Measurements from ENCODE around the gene KCNQ1.

Gene KCNQ1

DNA sequence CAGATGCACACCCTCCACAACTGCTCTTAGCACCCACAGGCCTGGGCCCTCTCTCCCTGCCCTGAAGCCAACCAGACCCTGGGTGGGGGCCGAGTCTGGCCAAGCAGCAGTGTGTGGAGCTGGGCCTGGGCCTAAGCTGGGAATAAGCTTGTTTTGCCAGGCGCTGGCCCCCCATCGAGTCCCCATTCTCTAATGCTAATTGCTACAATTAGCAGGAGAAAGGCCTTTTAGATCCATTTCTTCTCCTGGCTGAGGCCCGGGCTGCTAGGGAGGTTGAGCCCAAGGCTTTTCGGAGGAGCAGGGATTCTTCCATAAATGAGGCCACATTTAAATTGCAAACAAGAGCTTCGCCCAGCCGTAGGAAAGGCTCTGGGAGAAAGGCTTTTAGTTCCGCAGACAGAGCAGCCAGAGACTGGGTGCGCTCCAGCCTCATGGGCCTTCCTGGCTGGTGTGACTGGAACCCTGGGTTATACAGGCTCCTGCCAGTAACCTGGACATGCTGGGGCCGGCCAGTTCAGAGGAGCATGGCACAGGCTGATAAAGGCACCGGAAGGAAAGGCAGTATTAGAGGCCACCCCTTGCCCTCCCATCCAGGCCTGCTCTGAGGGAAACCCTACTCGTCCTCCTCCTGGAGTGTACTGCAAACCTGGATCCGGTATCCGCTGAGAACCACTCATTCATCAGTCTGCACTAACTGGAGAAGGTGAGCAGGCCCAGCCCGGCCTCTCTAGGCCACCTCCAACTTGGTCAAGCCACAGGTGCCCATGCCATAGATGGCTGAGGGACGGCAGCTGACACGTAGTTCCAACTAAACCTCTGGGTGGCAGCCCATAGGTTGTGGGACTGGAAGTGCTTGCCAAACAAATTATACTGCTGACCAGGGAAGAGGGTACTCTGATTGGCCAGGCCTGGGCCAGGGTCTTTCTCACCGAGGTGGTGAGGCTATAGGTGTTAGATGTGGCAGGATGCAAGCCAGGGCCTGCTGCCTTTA, 248.8 kb downstream of the KCNQ1 start:
- DNase-seq, result no peak

DNA sequence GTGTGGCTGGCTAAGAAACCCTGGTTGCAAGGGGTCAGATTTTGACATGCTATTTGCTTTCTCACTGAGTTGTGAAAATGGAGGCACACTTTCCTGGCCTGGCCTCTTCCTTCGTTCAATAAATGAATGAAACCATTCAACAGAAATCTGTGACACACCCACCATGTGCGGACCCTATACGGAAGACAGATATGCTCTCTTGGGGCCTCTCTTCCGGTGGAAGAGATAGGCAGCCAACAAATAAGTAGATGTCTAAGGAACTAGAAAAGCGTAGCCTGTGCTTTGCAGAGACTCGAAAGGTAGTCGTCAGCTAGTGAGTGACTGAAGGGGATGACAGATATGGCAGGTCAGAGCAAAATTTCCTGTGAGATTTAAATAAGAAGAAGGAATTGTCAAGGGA, 249.7 kb downstream of the KCNQ1 start:
- DNase-seq, result no peak

DNA sequence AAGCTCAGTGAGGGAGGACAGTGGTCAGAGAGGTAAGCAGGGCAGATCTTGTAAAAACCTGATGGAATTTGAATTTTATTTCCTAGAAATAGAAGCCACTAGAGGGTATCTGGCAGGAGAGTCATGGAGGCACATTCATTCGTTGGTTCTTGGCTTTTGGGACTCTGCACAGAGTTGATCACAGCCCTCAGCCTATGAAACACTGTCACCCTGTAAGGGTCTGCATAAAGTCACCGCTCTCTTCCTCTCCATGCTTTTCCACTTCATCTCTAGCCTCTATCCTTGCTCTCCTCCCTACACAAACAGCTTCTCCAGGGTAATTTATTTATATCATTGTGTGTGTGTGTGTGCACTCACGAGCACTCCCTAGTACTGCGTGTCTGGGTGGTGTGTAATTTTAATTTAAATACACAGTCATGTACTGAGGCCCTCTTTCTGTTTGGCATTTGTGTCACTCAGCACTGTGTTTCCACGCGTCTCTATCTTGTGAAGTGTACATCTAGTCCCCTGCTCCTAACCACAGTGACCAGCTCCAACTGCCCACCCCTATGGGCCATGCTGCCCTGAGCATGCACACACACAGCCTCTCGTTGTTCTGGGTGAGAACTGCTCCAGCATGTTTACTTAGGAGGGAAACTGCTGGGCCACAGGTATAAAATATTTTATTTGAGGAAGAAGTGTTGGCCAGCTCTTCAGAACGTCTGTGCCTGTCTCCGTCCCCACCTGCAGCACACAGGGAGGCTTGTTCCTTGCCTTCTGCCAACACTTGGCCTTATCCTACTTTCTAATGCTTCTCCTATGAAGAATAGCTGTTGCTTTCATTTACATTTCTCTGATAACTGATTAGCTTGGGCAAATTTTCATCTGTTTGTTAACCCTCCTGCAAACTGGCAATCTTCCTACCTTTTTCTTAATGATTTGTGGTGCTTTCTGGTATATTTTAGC, 250.5 kb downstream of the KCNQ1 start:
- no peak for DNase-seq

DNA sequence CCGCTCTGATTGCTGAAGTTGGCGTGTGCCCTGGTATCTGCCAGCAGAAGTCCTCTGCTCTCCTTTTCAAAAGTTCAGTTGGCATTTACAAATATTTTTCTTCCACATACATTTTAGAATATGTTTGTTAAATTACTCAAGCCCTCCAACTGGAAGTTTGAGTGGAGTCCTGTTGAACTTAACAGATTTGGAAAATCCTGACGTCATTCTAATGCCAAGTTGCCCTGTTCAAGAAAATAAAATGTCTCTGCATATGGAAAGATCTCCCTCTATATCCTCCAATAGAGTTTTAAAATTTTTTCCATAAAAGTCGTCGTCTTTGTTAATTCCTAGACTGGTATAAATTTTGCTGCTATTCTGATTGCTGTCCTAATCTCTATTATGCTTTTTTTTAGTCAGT, 251.6 kb downstream of the KCNQ1 start:
- no peak for DNase-seq

DNA sequence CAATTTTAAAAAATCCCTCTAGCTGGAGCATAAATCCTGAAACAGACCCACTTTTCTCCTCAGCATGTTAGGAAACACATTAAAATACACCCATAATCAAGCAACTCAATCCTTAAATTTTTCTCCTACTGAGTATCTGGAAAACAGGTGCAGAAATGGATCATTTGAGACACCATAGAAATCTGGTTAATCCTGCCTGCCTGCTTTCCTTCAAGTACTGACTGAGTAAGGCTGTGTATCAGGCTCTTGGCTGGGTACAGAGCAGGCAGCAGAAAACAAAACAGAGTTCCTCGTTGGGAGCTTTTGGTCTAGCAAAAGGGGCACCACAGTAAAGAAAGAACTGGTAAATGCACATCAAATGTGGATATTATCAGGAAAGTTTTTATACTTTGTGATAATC, 253.1 kb downstream of the KCNQ1 start:
- DNase-seq, result no peak

DNA sequence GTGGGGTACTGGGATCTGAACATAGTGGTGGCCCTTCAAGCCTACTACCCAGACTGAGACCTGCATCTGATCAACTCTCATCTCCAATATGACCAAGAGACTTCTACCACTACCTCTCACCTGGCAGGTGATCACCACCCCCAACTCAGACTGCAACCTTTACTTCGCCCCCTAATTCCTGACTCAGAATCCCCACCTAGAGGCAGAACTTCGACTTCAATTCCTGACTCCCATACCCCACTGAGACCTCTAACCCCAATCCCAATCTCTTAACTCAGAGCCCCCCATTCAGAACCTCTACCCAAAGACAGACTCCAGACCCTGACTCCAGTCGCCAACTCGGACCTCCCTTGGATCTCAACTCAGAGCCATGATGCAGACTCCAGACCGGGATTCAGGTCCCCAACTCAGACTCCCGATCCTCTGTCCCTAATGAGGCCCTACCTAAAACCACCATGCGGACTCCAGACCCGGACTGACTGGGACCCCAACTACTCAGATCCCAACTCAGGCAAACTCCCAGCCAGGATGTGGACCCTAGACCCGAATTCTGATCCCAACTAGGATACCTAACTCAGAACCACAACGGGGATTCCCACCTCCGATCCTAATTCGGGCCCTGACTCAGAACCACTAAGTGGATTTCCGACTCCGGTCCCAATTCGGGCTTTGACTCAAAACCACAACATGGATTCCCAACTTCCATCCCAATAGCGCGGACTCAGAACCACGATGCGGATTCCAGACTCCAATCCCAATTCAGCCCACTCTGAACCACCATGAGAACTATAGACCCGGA, 253.8 kb downstream of the KCNQ1 start:
- no peak for DNase-seq

DNA sequence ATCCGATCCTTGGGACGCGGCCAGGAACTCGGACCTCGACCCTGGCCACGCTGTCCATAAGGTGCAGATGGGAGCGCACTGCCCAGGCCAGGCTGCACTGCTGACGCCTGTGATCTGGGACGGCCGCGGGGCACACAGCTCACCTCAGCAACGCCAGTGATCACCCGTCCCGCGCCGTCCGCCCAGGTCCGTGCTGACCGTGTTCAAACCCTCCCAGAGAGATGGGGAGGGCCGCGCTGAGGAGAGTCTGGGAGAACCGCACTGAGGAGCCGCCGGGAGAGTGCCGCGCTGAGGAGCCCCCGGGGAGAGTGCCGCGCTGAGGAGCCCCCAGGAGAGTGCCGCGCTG, 254.3 kb downstream of the KCNQ1 start:
- no peak for DNase-seq

DNA sequence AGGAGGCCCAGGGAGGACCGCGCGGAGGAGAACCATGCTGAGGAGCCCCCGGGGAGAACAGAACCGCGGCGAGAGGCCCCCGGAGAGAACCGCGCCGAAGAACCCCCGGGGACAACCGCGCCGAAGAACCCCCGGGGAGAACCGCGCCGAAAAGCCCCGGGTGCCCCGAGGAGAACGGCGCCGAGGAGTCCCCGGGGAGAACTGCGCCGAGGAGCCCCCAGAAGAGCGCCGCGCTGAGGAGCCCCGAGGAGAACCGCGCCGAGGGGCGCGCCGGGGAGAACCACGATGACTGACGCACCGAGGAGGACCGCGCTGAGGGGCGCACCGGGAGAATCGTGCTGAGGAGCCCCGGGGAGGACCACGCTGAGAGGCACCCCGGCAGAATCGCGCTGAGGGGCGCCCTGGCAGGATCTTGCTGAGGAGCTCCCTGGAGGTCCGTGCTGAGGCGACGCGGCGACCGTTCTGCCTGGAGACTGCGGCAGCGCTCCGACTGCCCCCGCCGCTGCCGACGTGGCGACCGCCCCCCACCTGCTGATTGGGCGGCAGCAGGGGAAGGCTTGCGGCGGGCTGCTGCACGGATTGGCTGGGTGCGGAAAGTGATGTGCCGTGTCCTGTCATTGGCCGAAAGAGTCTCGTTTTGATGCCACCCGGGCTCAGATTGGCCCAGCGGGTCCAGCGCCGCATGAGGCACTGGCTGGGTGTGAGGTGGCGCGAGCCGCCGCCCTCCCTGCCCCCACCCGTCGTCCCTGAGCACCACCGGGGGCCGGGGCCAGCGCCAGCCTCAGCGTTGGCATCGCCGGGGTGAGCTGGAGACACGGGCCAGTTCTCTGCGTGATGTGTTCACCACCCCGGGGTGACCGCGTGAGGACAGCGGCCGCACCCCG, 255.0 kb downstream of the KCNQ1 start, which contains the start of gene KCNQ1OT1:
Gene KCNQ1OT1, minus strand, starts transcription at position 464 of the 884 bp plus-strand sequence.
- DNase-seq, result peak; percentile 76

DNA sequence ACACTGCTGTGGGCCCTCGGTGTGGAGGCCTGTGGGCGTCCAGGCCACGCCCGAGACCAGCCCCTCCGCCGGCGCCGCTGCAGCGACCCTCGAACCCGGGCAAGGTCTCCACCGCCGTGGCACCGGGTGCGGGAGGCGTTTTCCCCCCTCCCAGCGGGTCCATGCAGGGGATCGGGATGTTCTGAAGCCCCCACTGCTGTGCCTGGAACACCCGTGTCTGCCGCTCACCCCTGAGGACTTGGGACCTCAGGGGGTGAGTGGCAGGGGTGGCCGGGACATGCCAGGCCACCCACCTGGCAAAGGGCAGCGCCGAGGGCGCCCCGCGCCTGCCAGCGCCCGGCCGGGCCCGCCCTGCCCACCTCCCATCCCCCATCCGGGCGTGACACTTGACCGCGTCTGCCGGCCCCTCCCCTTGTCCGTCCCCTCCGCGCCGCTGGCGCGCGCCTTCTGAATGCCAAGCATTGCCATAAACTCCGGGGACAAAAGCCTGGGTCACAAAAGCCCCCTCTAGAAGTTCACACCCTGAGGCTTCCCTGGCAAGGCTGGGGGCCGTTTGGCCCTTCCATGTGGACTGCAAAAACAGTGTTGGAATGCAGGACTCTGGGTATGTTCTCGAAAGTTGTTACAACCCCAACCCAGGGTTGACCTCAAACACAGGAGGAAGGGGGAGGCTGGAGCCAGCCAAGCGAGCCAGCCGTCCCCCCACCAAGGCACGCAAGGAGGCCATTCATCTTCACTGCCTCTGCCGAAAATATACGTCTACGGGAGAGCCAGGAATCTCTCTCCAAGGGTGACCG, 255.8 kb downstream of the KCNQ1 start:
- no peak for DNase-seq

DNA sequence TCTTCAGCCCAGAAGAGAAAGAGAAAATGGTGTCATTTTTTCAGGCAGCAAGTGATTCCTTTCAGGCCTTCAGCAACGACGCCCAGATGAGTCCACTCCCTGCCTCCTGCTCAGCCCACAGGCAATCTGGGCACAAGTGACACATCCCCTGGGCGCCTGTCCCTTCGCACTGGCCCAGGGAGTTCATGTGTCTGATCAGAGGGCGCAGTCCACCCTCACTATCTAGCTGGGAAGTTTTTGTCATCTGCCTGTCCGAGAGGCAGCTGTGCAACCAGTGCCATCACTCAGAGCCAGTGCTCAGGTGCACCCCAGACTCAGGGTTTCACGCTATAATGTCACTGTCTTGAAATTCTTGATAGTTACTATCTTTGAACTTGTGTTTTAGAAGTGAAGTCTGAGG, 256.4 kb downstream of the KCNQ1 start:
- DNase-seq, result no peak

DNA sequence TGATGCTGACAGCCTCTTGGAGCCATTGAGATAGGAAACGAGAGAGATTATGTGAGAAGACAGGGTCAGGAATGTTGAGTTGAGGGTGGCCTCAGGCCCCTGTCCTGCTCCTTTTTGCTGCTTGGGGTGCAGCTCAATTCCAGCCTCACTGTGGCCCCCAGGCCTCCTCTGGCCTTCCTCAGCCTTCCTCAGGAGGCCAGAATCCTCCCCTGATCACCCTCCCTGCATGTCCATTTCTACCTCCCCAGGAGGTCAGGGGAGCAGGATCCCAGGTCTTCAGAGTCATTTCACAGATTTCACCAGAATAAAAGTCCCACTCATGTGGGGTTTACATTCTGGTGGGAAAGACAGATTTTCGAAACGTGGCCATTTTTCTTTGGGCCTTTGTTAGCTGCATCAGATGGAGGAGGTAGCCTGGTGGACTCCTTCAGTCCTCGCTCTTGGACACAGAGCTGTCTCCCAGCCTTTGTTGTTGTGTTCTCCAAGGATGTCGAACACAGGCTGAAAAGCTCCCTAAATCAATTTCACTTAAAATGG, 257.2 kb downstream of the KCNQ1 start:
- DNase-seq, result no peak

DNA sequence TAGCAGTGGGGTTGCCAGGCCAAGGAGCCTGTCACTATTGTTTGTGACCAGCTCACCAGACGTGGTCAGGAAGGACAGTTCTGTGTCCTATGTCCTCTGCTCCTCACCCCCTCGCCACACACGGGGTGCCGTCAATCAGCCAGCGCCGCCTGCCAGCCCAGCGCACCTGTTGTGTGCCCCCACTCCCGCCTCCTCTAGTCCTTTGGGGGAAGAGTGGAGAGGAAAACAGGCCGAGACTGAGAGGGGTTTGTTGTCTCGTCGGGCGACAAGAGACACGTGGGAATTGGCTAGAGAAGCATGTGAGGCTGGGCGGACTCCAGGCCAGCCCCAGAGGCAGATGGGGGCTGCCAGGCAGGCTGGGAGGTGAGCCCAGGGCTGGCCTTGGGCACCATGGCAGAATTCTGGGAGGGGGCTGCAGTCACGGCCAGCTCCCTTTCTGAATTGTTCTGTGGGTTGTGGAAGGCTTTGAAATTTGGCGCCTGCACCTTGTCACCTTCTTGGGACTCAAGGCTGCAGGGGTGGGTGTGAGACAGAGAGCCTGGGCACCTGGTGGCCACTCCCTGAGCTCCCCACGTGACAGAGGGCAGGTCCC, 258.1 kb downstream of the KCNQ1 start:
- no peak for DNase-seq

DNA sequence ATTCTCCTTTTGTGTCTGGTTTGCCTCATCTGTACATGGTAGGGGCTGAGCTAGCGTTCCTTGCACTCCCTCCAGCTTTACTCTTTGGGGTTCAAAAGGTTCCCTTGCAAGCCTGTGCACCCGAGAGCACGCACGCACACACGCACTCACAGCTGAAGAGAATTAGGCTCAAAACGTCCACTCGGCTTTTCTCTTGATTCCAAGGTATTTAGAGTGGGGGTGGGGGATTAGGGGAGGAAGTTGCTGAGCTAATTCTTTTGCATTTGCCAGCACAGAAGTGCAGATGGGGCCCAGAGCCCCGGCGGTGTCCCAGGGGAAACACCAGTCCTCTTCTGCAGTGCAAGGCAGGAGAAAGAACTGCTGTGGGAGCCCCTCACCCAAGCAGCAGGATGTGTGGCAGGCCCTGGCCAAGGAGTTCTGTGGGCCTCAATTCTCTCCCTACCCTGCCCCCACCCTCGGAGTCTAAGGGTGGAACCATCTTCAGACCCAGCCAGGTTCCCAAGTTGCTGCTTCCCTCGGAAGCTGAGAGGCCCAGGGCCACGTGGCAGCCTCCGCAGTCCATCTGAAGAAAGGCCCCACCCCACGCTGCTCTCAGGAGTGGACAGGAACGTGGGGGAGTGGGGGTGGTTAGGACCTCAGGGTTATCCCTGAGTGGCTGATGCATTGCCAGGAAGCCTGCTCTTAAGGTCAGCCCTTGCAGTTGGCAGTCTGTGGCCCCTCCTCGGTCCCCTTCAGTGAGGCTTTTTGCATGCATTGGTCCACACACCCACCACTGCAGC, 258.7 kb downstream of the KCNQ1 start:
- no peak for DNase-seq

DNA sequence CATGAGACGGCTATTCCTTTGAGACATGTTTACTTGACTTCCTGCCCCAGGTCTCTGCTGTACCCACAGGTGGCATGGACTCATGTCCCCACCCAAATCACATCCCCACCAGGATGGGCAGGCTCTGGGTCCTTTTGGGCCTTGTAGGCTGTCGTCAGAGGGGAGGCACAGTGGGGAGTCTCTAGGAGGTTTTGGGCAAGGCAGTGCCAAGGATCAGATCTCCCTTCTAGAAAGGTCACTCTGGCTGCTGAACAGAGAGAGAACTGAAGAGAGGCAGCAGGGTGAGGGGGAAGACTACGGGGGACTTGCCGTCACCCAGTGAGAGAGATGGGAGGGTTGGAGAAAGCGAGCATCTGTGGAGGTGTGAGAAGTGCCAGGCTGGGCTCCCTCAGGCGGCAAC, 259.5 kb downstream of the KCNQ1 start:
- no peak for DNase-seq

DNA sequence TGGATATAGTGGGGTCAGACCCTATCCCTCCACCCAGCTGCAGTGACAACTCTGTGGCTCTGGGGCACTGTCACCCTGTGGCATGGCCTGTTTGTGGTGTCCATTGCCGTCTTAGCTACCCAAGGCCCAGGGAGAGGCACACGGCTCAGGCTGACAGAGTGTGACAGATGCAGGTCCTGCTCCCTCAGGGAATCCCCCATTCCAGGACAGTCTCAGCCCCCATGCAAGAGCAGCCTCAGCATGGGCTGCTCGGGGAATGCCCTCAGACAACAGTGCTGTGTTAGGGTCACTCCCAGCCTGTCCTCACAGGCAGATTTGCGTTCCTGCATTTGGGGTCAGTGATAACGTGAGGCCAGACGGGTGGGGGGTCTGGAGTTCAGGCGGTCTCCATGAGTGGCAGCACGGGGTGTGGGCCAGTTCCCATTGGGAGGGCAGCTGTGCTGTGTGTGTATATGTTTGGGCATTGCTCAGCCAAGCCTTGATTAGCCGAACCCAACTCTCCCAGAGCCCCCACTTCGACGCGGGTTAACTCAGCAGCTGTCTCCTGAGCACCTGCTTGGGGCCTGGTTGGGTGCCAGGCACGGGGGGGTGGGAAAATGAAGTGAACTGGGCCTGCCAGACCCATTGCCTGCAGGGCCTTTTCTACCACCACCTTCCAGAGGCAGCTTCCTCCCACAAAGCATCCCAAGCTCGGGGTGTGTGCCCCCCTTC, 260.2 kb downstream of the KCNQ1 start:
- DNase-seq, result no peak

DNA sequence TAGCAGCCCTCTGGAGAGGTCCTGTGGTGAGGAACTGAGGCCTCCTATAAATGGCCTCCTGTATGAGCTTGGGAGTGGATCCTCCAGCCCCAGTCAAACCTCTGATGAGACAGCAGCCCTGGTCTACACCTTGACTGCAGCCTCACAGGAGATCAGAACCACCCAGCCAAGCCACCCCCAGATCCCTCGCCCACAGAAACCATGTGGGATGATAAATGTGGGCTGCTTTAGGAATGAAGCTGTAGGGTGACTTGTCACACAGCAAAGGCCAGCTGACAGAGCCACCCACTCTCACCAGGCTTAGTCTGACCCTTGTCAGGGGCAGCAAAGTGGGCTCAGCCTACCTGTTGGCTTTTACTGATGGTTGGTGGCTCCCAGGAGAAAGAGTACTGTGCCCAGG, 261.5 kb downstream of the KCNQ1 start:
- no peak for DNase-seq

DNA sequence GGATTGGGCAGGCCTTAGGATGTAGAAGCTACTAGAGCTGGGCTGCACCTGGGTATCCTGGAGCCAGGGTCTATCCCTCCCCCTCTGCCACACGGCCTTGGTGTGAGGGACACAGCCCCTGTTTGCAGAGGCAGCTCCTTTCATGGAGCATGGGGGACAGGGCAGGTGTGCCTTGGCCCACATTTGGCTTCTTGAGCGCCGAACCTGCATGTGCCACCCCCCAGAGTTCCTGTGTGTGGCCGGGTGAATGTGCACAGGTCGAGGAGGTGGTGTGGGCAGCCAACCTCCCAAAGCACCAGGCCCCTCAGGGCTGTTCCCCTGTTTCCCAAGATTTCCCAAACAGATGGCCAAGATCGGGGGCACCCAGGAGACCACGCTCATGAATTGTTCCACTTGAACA, 262.9 kb downstream of the KCNQ1 start:
- no peak for DNase-seq

DNA sequence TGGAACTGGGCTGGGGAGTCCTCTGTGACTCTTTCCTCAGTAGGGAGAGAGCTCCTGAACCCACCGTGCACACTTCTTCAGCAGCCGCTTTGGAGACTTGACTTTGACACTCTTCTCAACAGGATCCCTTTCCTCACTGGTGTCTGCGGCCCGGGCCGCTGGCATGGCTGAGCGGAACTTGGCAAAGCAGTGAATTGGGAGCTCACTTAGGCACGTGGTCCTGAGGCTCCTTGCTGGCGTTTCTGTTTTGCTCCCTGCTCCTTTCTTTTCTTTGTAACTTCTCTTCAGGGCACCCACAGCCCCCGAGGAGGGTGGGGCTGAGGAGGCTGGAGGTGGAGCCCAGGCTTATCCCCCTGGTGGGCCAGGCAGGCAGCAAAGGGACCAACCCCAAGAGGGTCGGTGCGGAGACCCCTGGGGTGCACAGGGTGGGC, 263.4 kb downstream of the KCNQ1 start:
- no peak for DNase-seq

Measured in effector CD8-positive, alpha-beta T cell (primary cell).